Measurements from ENCODE around the gene CHST3.

CHST3 gene

DNA sequence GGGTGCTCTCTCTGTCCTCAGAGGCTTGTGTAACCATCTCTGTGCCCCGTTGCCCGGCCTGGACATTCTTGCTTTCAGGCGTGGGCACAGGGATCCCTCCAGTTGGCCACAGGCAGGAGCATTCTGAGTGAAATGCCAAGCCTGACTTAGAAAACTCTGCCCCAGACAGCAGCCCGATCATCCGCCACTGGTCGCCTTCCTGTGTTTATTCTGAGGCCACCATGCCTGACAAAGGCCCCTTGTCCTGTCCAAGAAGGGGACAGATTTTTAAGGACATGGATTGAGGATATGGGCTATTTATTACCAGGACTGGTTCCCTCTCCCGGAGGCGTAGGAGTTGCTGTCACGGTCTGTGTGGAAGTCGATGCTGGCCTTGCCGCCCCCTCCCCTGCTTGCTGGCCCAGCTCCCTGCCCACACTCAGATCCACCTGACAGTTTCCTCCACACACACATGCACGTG lies 69.9 kb downstream of the CHST3 start:
- TF ChIP-seq, protein P1, sequence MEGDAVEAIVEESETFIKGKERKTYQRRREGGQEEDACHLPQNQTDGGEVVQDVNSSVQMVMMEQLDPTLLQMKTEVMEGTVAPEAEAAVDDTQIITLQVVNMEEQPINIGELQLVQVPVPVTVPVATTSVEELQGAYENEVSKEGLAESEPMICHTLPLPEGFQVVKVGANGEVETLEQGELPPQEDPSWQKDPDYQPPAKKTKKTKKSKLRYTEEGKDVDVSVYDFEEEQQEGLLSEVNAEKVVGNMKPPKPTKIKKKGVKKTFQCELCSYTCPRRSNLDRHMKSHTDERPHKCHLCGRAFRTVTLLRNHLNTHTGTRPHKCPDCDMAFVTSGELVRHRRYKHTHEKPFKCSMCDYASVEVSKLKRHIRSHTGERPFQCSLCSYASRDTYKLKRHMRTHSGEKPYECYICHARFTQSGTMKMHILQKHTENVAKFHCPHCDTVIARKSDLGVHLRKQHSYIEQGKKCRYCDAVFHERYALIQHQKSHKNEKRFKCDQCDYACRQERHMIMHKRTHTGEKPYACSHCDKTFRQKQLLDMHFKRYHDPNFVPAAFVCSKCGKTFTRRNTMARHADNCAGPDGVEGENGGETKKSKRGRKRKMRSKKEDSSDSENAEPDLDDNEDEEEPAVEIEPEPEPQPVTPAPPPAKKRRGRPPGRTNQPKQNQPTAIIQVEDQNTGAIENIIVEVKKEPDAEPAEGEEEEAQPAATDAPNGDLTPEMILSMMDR (IDR thresholded peaks at IDR 0.05; ENCODE audit: low read depth, low read length): no peak
- H3K4me3 ChIP-seq (ENCODE audit: low read depth, low read length): no peak overlapping the region

DNA sequence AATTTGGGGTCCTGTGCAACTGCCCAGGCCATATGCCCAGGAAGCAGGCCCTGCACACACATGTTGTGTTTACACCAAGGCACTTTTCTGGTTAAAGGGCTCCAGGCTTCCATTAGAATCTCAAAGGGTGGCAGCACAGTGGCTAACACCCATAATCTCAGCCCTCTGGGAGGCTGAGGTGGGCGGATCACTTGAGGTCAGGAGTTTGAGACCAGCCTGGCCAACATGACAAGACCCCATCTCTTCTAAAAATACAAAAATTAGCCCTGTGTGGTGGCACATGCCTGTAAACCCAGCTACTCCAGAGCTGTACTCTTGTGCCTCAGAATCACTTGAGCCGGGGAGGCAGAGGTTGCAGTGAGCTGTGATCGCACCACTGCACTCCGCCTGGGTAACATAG lies 70.6 kb downstream of the CHST3 start:
- H3K4me3 ChIP-seq (ENCODE audit: low read depth, low read length): no peak overlapping the region
- TF ChIP-seq, protein P1 (IDR thresholded peaks at IDR 0.05; ENCODE audit: low read depth, low read length): no peak

DNA sequence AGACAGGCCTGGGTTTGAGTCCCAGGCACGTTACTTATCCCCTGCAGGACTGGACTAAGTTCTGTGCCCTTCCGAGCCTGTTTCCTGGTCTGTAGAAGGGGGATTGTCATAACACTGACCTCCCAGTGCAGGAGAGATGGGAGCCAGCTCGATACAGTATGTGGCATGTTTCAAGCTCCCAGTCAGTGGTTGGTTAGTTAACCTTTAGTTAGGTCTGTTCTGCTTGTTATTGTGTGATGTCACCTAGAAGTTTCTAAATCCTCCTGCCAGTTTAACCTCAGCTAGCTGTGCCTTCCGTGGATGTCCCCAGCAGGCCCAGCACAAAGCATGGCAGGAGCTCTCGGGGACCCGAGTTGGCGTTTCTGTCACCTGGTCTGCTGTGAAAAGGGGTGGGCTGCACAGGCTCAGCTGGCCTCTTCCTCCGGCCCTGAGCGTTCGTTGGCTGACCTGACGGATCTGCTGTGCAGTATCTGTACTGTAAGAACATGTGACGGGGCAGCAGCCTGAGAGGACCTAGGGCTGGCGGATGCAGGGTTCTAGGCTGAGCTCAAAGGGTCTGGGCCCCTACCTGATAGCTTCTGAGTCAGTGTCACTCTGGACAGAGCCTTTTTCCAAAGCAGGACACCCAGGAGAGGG lies 71.2 kb downstream of the CHST3 start:
- TF ChIP-seq, protein P1 (IDR thresholded peaks at IDR 0.05; ENCODE audit: low read depth, low read length): no peak
- no peak overlapping the region for H3K4me3 ChIP-seq (ENCODE audit: low read depth, low read length)

DNA sequence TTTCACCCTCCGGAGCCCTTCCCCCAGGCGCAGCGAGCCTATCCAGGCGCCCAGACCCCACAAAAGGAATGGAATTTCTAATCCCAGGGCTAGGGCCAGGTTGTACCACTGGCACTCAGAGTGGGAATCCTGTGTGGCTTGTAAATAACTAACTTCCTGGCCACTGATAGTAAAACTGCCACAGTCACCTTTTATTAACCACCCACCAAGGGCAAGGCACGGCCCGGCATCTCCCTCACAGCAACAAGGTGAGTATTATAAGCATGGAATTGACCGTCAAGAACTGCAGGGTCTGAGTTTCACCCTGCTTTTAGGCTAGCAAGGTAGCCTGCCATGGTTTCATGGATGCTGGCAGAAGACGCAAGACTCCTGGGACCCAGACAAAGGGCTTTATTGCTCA lies 73.1 kb downstream of the CHST3 start:
- TF ChIP-seq, protein P1 (IDR thresholded peaks at IDR 0.05; ENCODE audit: low read depth, low read length): no peak
- H3K4me3 ChIP-seq (ENCODE audit: low read depth, low read length): no peak overlapping the region

DNA sequence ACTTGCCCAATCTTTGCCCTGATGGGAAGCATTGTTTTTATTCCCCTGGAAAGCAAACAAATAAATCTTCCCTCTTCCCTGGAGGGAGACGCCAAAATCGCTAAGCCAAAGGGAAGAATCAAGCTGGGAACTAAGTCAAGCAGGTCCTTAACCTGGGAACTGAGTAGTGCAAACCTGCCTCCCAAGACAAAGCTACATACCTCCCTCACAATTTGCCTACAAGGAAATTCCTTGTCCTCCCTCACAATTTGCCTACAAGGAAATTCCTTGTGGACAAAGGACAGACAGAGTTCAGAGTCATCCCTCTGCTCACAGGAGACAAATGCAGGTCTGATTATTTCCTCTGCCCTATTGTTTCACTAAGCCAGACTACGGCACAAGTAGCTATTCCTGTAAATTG lies 73.6 kb downstream of the CHST3 start:
- TF ChIP-seq, protein P1 (IDR thresholded peaks at IDR 0.05; ENCODE audit: low read depth, low read length): no peak
- H3K4me3 ChIP-seq (ENCODE audit: low read depth, low read length): no peak overlapping the region

DNA sequence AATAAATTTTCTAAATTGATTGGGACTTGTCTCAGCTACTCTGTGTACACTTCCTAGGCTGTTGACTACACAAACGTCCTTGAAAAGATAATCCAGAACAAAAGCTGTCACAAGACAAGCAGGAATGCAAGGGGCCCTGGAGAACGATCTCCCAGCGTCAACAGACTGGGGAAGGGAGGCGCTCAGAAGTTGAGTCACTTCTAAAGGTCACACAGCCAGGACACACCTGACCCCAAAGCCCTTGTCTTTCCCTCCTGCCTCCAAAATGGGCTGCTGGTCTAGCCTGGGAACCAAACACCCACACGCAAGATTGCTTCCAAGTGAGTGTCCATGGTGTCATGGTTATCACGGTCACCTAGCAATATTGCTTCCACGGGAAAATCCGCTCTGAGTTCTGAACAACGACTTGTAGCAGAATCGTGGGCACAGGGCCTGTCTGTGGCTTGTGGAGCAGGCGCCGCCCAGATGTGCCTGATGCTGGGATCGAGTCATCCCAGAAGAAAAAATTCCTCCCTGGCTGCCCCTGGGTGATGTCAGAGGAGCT lies 74.3 kb downstream of the CHST3 start:
- H3K4me3 ChIP-seq (ENCODE audit: low read depth, low read length): no peak overlapping the region

DNA sequence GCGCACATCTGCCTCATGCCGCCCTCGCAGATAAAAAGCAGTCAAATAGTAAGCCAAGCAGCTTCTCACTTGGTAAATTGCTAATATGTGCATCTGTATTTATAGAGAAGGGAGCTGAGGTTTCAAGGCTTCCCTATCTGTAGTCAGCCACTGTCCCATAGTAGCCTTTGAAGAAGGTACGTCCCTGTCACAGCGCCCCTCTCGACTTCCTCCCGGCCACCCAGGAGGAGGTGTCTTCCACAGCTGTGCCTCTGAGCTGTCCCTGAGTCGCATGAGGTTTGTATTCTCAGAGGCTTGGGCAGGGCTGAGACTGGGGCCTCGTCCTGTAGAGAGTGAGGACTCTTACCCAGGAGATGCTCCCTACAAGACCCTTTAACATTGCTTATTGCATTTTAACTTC lies 75.2 kb downstream of the CHST3 start:
- TF ChIP-seq, protein P1 (IDR thresholded peaks at IDR 0.05; ENCODE audit: low read depth, low read length): no peak
- H3K4me3 ChIP-seq (ENCODE audit: low read depth, low read length): no peak overlapping the region

More for the DNA sequence above, 74.3 kb downstream of the CHST3 start:
- TF ChIP-seq, protein P1 (IDR thresholded peaks at IDR 0.05; ENCODE audit: low read depth, low read length): no peak

All from WI38 (cell line).